ENCODE data around the gene MPG.

- no peak for TF ChIP-seq CTCF (optimal IDR thresholded peaks at IDR 0.05 in 1 of 3, IDR thresholded peaks at IDR 0.05 in 1 of 3, conservative IDR thresholded peaks at IDR 0.05 in 1 of 3; ENCODE audit: extremely low read depth in 1 of 3, insufficient read depth in 2 of 3, low read length in 3 of 3)
- TF ChIP-seq EZH2 (IDR thresholded peaks at IDR 0.05; ENCODE audit: low read length) = no peak
These were observed 16.1 kb upstream of the MPG start for GRCh38 chr16:61879-62281.

Measured in keratinocyte (primary cell).